ENCODE data around the gene OOSP4B. TPM values are rescaled to one million over a fixed set of nuclear protein-coding genes. Genes with fewer than 3 reads are reported as not detected.
"Not testable (repeated sequence)": the region's sequence is repeated elsewhere in the genome, so short reads cannot be mapped to it uniquely, and the experiment has no call there.

OOSP4B gene
- total and polyA plus RNA-seq, 9 donors: 0.70 TPM; not detected in 8

DNA sequence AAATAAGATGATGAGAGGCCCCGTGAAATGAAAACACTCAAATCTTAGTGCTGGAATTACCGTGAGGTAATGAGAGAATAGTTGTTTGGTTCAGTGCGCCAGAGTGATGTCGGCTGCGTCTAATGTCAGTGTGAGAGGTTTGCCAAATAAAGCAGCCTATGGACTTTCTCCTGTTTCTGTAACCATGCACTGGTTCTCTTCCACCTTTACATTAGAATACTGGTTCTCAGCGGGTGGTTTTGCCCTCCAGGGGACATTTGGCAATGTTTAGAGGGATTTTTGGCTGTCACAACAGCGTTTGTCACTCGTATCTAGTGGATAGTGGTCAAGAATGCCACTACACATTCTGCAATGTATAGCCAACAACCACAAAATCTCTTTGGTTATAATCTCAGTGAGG lies 1.1 kb downstream of the OOSP4B start:
- Histone ChIP-seq H3K9me3 (no peaks in the 10 kb centered on the region), H3K27me3 (no peaks in the 10 kb centered on the region), H3K27ac (no peak overlapping the region), H3K4me1 (ENCODE audit: insufficient read depth) (no peaks in the 10 kb centered on the region), H3K4me3 (no peak overlapping the region), H3K36me3 (no peaks in the 10 kb centered on the region)
- intact Hi-C loops (cut with DNase I): no loop called here
- 50 to 63% (median 52%) methylated on average over 8 of the region's 8 CpGs for WGBS, 3 donors
- DNase-seq: no peak
- TF ChIP-seq CTCF (IDR thresholded peaks at IDR 0.05): no peak
- TF ChIP-seq EP300 (IDR thresholded peaks at IDR 0.05): no peak
- no peak for TF ChIP-seq POLR2A (IDR thresholded peaks at IDR 0.05)

GRCh38 chr11:60020376-60020775 lies 3.4 kb downstream of the OOSP4B start:
- H3K9me3 ChIP-seq; H3K27ac ChIP-seq; H3K4me1 ChIP-seq (ENCODE audit: insufficient read depth); DNase-seq; H3K36me3 ChIP-seq; intact Hi-C loops (cut with DNase I); H3K27me3 ChIP-seq; H3K4me3 ChIP-seq: not testable (repeated sequence)
- 95 to 99% (median 95%) methylated on average over 14 to 27 of the region's 27 CpGs for WGBS, 3 donors

GRCh38 chr11:60029015-60029632 lies 12.1 kb downstream of the OOSP4B start:
- WGBS, 3 donors: 64 to 67% (median 65%) methylated on average over 3 of the region's 3 CpGs
- no peak for DNase-seq
- H3K4me3 ChIP-seq: no peak overlapping the region
- H3K27me3 ChIP-seq: no peaks in the 10 kb centered on the region
- no peaks in the 10 kb centered on the region for H3K9me3 ChIP-seq
- H3K36me3 ChIP-seq: no peaks in the 10 kb centered on the region
- no peak overlapping the region for H3K27ac ChIP-seq
- no peaks in the 10 kb centered on the region for H3K4me1 ChIP-seq (ENCODE audit: insufficient read depth)
- TF ChIP-seq POLR2A (IDR thresholded peaks at IDR 0.05) (no peak), EP300 (IDR thresholded peaks at IDR 0.05) (no peak), CTCF (IDR thresholded peaks at IDR 0.05) (no peak)
- intact Hi-C loops (cut with DNase I): no loop called here

GRCh38 chr11:60040109-60040508 lies 23.1 kb downstream of the OOSP4B start, which contains the start of gene OOSP2:
OOSP2 (plus strand) TSS chr11:60040409; CDS start chr11:60040460, 51 bp downstream.
- intact Hi-C loops (cut with DNase I): no loop called here
- H3K36me3 ChIP-seq: no peaks in the 10 kb centered on the region
- H3K27me3 ChIP-seq: no peaks in the 10 kb centered on the region
- DNase-seq: no peak
- no peak within 1 kb of the TSS for H3K27ac ChIP-seq
- no peaks in the 10 kb centered on the region for H3K9me3 ChIP-seq
- no peaks in the 10 kb centered on the region for H3K4me1 ChIP-seq (ENCODE audit: insufficient read depth)
- WGBS, 3 donors: 86 to 90% (median 86%) methylated on average over 8 of the region's 8 CpGs
- TF ChIP-seq POLR2A (IDR thresholded peaks at IDR 0.05) (no peak), EP300 (IDR thresholded peaks at IDR 0.05) (no peak), CTCF (IDR thresholded peaks at IDR 0.05) (no peak)
- no peak within 1 kb of the TSS for H3K4me3 ChIP-seq

DNA sequence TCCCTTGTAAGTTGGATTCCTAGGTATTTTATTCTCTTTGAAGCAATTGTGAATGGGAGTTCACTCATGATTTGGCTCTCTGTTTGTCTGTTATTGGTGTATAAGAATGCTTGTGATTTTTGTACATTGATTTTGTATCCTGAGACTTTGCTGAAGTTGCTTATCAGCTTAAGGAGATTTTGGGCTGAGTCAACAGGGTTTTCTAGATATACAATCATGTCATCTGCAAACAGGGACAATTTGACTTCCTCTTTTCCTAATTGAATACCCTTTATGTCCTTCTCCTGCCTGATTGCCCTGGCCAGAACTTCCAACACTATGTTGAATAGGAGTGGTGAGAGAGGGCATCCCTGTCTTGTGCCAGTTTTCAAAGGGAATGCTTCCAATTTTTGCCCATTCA lies 33.4 kb downstream of the OOSP4B start:
- intact Hi-C loops (cut with DNase I); H3K4me1 ChIP-seq (ENCODE audit: insufficient read depth); H3K4me3 ChIP-seq; H3K36me3 ChIP-seq; H3K9me3 ChIP-seq; DNase-seq; H3K27me3 ChIP-seq; H3K27ac ChIP-seq: not testable (repeated sequence)

- H3K27ac ChIP-seq; intact Hi-C loops (cut with DNase I); H3K36me3 ChIP-seq; H3K9me3 ChIP-seq; H3K4me3 ChIP-seq; DNase-seq; H3K27me3 ChIP-seq; H3K4me1 ChIP-seq (ENCODE audit: insufficient read depth): not testable (repeated sequence)
- WGBS, 3 donors: 46 to 65% (median 56%) methylated on average over 3 of the region's 3 CpGs
Measured at GRCh38 chr11:60050839-60051238, 33.9 kb downstream of the OOSP4B start.

Measured in ovary (tissue), 9 donors.